ENCODE data around the gene APOL5. TPM values are rescaled to one million over a fixed set of nuclear protein-coding genes. Genes with fewer than 3 reads are reported as not detected.
"Not testable (repeated sequence)": the region's sequence is repeated elsewhere in the genome, so short reads cannot be mapped to it uniquely, and the experiment has no call there.

APOL5 gene
- total RNA-seq, 1 experiment from 2014 or later, result not detected

DNA sequence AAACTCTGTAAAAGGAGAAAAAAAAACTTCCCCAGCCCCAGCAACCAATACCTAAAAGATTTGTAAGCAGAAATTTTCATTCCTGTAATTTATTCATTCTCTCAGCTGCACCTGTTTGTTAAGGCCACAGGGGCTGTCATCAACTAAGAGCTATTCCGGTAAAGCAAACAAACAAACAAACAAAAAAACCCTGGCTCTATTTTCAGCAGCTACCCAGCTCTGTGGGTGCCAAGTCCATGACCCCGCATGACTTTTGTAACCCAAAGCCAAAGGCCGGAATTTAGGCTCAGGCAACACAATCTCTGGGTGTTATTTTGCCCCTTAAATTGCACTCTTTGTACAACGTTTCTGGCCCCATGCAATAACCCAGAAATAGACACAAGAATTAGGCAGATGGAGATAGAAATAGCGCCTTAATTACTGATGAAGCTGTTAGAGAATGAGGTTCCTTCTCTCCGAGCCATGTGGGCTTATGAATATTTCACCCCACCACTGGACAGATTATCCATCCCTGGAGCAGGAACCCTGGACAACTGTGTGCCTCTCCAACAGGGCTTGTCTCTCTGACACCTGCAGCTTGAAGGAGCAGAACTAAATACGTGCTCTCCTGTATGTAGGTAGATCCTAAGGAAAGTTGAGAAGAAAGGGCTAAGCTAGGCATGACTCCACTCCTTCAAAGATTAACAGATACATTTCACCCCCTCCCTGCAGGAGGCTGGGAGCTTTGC, 40.0 kb upstream of the APOL5 start:
- Histone ChIP-seq H3F3A (ENCODE audit: low read length, unreplicated experiment) (no peaks in the 10 kb centered on the region), H3K79me2 (ENCODE audit: low read length) (no peaks in the 10 kb centered on the region), H3K4me3 (ENCODE audit: low read length) (no peak overlapping the region), H3K9ac (ENCODE audit: low read length) (no peak overlapping the region), H3K4me2 (ENCODE audit: low read length) (no peak overlapping the region), H4K20me1 (ENCODE audit: low read length) (no peaks in the 10 kb centered on the region), H3K27me3 (ENCODE audit: low read length) (no peaks in the 10 kb centered on the region), H3K9me2 (replicated peaks; ENCODE audit: low read length) (no peaks in the 10 kb centered on the region), H3K27ac (ENCODE audit: low read length) (no peak overlapping the region), H2AFZ (ENCODE audit: low read length) (no peak overlapping the region), H3K36me3 (ENCODE audit: low read depth, low read length) (no peaks in the 10 kb centered on the region), H3K4me1 (ENCODE audit: insufficient read depth, low read length) (no peaks in the 10 kb centered on the region), H3K9me3 (ENCODE audit: low read length) (no peaks in the 10 kb centered on the region)
- intact Hi-C loops (cut with micrococcal nuclease), result no loop called here
- ATAC-seq (no peak), DNase-seq (no peak)
- BruUV-seq (replicated peaks), result no TSS peak
- CTCF ChIA-PET, result no interaction called here
- TF ChIP-seq EZH2 (IDR thresholded peaks at IDR 0.05; ENCODE audit: low read length, unreplicated experiment), result no peak
- TF ChIP-seq, protein P1, sequence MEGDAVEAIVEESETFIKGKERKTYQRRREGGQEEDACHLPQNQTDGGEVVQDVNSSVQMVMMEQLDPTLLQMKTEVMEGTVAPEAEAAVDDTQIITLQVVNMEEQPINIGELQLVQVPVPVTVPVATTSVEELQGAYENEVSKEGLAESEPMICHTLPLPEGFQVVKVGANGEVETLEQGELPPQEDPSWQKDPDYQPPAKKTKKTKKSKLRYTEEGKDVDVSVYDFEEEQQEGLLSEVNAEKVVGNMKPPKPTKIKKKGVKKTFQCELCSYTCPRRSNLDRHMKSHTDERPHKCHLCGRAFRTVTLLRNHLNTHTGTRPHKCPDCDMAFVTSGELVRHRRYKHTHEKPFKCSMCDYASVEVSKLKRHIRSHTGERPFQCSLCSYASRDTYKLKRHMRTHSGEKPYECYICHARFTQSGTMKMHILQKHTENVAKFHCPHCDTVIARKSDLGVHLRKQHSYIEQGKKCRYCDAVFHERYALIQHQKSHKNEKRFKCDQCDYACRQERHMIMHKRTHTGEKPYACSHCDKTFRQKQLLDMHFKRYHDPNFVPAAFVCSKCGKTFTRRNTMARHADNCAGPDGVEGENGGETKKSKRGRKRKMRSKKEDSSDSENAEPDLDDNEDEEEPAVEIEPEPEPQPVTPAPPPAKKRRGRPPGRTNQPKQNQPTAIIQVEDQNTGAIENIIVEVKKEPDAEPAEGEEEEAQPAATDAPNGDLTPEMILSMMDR (conservative IDR thresholded peaks at IDR 0.05; ENCODE audit: low read depth, low read length), result no peak
- TF ChIP-seq EZH2phosphoT487 (IDR thresholded peaks at IDR 0.05; ENCODE audit: borderline replicate concordance, low read length), result no peak
- POLR2A ChIA-PET (ENCODE audit: unreplicated experiment), result no interaction called here

DNA sequence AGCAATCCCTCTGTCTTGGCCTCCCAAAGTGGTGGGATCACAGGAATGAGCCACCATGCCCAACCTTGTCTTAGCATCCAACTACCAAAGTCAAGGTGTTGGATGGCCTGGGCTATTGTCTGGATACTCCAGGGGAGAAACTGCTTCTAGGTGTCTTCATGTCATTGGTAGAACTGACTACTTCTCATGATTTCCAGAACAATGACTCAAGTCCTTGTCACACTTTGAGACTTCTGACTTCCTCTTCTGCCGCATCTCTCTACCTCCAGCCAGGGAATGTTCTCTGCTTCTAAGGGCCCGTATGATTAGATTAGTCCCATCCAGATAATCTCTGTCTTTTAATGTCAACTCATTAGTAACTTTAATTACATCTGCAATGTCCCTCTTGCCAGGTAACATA, 38.8 kb upstream of the APOL5 start:
- H3K36me3 ChIP-seq (ENCODE audit: low read depth, low read length), result no peaks in the 10 kb centered on the region
- DNase-seq, result no peak
- CTCF ChIA-PET, result no interaction called here
- intact Hi-C loops (cut with micrococcal nuclease), result no loop called here
- no peaks in the 10 kb centered on the region for H3K79me2 ChIP-seq (ENCODE audit: low read length)
- no peaks in the 10 kb centered on the region for H3K27me3 ChIP-seq (ENCODE audit: low read length)
- no peak overlapping the region for H3K4me3 ChIP-seq (ENCODE audit: low read length)
- no peaks in the 10 kb centered on the region for H3K9me3 ChIP-seq (ENCODE audit: low read length)
- no peak overlapping the region for H2AFZ ChIP-seq (ENCODE audit: low read length)
- no peaks in the 10 kb centered on the region for H3F3A ChIP-seq (ENCODE audit: low read length, unreplicated experiment)
- H3K4me2 ChIP-seq (ENCODE audit: low read length), result no peak overlapping the region
- H3K27ac ChIP-seq (ENCODE audit: low read length), result no peak overlapping the region
- no peak overlapping the region for H3K9ac ChIP-seq (ENCODE audit: low read length)
- no peaks in the 10 kb centered on the region for H3K9me2 ChIP-seq (replicated peaks; ENCODE audit: low read length)
- no peak for ATAC-seq
- BruUV-seq (replicated peaks), result no TSS peak
- no peaks in the 10 kb centered on the region for H4K20me1 ChIP-seq (ENCODE audit: low read length)
- H3K4me1 ChIP-seq (ENCODE audit: insufficient read depth, low read length), result no peaks in the 10 kb centered on the region
- no peak for TF ChIP-seq EZH2phosphoT487 (IDR thresholded peaks at IDR 0.05; ENCODE audit: borderline replicate concordance, low read length)
- TF ChIP-seq EZH2 (IDR thresholded peaks at IDR 0.05; ENCODE audit: low read length, unreplicated experiment), result no peak
- TF ChIP-seq, protein P1 (conservative IDR thresholded peaks at IDR 0.05; ENCODE audit: low read depth, low read length), result no peak
- POLR2A ChIA-PET (ENCODE audit: unreplicated experiment), result no interaction called here

DNA sequence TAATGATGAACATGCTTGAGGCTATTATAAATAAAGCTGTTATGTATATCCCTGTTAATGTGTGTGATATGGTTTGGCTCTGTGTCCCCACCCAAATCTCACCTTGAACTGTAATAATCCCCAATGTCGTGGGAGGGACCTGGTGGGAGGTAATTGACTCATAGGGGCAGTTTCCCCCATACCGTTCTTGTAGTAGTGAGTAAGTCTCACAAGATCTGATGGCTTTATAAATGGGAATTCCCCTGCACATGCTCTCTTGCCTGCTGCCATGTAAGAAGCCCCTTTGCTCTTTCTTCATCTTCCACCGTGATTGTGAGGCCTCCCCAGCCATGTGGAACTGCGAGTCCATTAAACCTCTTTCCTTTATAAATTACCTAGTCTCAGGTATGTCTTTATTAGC, 38.2 kb upstream of the APOL5 start:
- H3K9ac ChIP-seq (ENCODE audit: low read length); H3F3A ChIP-seq (ENCODE audit: low read length, unreplicated experiment); H3K4me3 ChIP-seq (ENCODE audit: low read length); H3K9me2 ChIP-seq (replicated peaks; ENCODE audit: low read length); H2AFZ ChIP-seq (ENCODE audit: low read length); ATAC-seq; H3K79me2 ChIP-seq (ENCODE audit: low read length); H3K36me3 ChIP-seq (ENCODE audit: low read depth, low read length); H3K9me3 ChIP-seq (ENCODE audit: low read length); DNase-seq; H3K27ac ChIP-seq (ENCODE audit: low read length); H4K20me1 ChIP-seq (ENCODE audit: low read length); H3K4me2 ChIP-seq (ENCODE audit: low read length); POLR2A ChIA-PET (ENCODE audit: unreplicated experiment); intact Hi-C loops (cut with micrococcal nuclease); H3K4me1 ChIP-seq (ENCODE audit: insufficient read depth, low read length); H3K27me3 ChIP-seq (ENCODE audit: low read length); BruUV-seq (replicated peaks): not testable (repeated sequence)
- CTCF ChIA-PET, result interaction anchor here (0.6 kb wide), 1 partner anchor 1153 kb away, joined by 3 read pairs; no protein-coding TSS in a partner anchor

All from PC-3 (cell line).